Gastrocnemius medialis (tissue), 4 donors: ENCODE measurements around the gene CD300H. TPM values are rescaled to one million over a fixed set of nuclear protein-coding genes. Genes with fewer than 3 reads are reported as not detected.

Experiments used
- ATAC-seq, 2 donors: fragments of 150-250 bp; one replicate each; pipeline ENCODE4 v1.9.1; 2016
- DNase-seq, 2 donors: peaks; one replicate each; pipeline ENCODE4 v3.0.0-alpha.2; 2019
- H3K27ac ChIP-seq, 4 donors: fragments of 200-600 bp; sonication (generic); 1 replicate in 1 of 4; 2 replicates in 3 of 4; pipeline ENCODE4 v1.5.1; 2016 to 2018; ENCODE audit warnings: mild to moderate bottlenecking in 2 of 4, moderate library complexity in 1 of 4
- H3K27me3 ChIP-seq, 3 donors: fragments of 200-600 bp; sonication (generic) in 2 of 3; 1 replicate in 1 of 3; 2 replicates in 2 of 3; pipeline versions ENCODE4 v1.5.1 to v1.6.0; 2016 to 2019; ENCODE audit warnings: mild to moderate bottlenecking in 1 of 3, moderate library complexity in 1 of 3
- H3K36me3 ChIP-seq, 2 donors: fragments of 200-600 bp; sonication (generic) in 1 of 2; one replicate each; pipeline ENCODE4 v1.5.1; 2017 to 2018
- H3K4me1 ChIP-seq, 2 donors: fragments of 200-600 bp; sonication (generic) in 1 of 2; one replicate each; pipeline ENCODE4 v1.5.1; 2016 to 2017; ENCODE audit warnings: mild to moderate bottlenecking in 2 of 2
- H3K4me3 ChIP-seq, 4 donors: fragments of 200-600 bp; sonication (generic) in 3 of 4; 1 replicate in 1 of 4; 2 replicates in 3 of 4; pipeline ENCODE4 v1.5.1; 2016 to 2019; ENCODE audit warnings: mild to moderate bottlenecking in 2 of 4
- H3K9me3 ChIP-seq, 3 donors: fragments of 200-600 bp; sonication (generic) in 2 of 3; 1 replicate in 1 of 3; 2 replicates in 2 of 3; pipeline ENCODE4 v1.5.1; 2016 to 2019
- POLR2A ChIP-seq, 2 donors: fragments of 450-650 bp; IDR thresholded peaks; one replicate each; pipeline ENCODE4 v1.6.1; 2017; ENCODE audit warnings: antibody characterized with exemption in 2 of 2, mild to moderate bottlenecking in 2 of 2, moderate library complexity in 2 of 2
- in situ Hi-C, 4 donors: fragments of 200-750 bp; cut with MboI; loops; one replicate each; pipeline versions ENCODE4 v1.15.0 to v1.8.0; 2017; ENCODE audit warnings: low sequenced_read_pairs in 4 of 4
- intact Hi-C: fragments of 100-400 bp; cut with DNase I; formaldehyde crosslinking; loops from one replicate; pipeline ENCODE4 v1.15.1; 2023; ENCODE audit warnings: low total_unique reads
- total RNA-seq, 4 donors: library from RNA; depleted of rRNA; stranded (reverse); fragments of >200 nt; gene quantifications; one replicate each; pipeline versions ENCODE4 v1.1.0 to v1.2.3, GENCODE V29; 2016
- TF ChIP-seq, protein P1 (sequence below), 5 experiments: fragments of 450-650 bp in 3 of 5; fragments of 200-600 bp in 2 of 5; sonication (generic) in 2 of 5; IDR thresholded peaks in 4 of 5; conservative IDR thresholded peaks in 1 of 5; 1 replicate in 4 of 5; 2 replicates in 1 of 5; pipeline ENCODE4 v1.5.1; 2016 to 2019; ENCODE audit warnings: antibody characterized with exemption in 5 of 5, mild to moderate bottlenecking in 3 of 5, moderate library complexity in 3 of 5

The CD300H gene
- total RNA-seq, 4 donors from 2014 or later, result not detected

DNA sequence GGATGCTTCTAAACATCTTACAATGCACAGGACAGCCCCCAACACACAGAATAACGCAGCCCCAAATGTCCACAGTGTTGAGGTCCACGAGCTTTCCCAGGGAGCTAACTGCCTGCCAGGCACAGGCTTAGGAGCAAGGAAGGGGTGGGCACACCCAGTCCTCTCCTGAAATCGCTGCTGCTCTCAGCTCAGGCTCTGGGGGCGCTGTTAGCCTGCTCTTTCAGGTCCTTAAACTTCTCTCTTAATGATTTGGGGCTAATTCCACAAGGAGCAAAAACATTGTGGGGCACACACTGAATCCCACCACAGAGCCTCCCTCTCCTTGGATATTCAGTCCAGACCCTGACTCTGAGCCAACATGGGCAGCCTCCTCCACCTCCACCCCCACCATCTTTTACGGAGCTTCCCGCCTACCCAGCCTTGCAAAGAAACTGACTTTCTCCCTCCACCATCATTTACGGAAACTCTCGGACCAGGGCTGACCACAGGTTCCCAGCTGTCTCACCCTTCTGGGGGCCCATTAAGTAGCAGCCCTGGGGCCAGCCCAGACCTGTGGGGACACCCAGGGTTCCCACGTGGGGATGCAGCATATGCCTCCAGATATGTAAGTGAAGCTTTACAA is 1.1 kb downstream of the CD300H start:
- ATAC-seq, result no peak
- Histone ChIP-seq H3K27me3 (peaks cover 0 to 12% (median 0%) of the 10 kb centered on the region in 3 donors), H3K27ac (no peak overlapping the region), H3K4me3 (no peak overlapping the region), H3K36me3 (no peaks in the 10 kb centered on the region), H3K4me1 (no peaks in the 10 kb centered on the region), H3K9me3 (no peaks in the 10 kb centered on the region)
- TF ChIP-seq POLR2A (IDR thresholded peaks at IDR 0.05), result no peak
- TF ChIP-seq, protein P1, sequence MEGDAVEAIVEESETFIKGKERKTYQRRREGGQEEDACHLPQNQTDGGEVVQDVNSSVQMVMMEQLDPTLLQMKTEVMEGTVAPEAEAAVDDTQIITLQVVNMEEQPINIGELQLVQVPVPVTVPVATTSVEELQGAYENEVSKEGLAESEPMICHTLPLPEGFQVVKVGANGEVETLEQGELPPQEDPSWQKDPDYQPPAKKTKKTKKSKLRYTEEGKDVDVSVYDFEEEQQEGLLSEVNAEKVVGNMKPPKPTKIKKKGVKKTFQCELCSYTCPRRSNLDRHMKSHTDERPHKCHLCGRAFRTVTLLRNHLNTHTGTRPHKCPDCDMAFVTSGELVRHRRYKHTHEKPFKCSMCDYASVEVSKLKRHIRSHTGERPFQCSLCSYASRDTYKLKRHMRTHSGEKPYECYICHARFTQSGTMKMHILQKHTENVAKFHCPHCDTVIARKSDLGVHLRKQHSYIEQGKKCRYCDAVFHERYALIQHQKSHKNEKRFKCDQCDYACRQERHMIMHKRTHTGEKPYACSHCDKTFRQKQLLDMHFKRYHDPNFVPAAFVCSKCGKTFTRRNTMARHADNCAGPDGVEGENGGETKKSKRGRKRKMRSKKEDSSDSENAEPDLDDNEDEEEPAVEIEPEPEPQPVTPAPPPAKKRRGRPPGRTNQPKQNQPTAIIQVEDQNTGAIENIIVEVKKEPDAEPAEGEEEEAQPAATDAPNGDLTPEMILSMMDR (IDR thresholded peaks at IDR 0.05 in 4 of 5, conservative IDR thresholded peaks at IDR 0.05 in 1 of 5), result peak in 3 of 5 experiments; percentile 10 to 38 (median 14)
- intact Hi-C loops (loop anchor here (10.0 kb wide), 1 partner anchor 189 kb away; no protein-coding TSS in a partner anchor), in situ Hi-C loops (no loop called here)
- DNase-seq, result no peak

DNA sequence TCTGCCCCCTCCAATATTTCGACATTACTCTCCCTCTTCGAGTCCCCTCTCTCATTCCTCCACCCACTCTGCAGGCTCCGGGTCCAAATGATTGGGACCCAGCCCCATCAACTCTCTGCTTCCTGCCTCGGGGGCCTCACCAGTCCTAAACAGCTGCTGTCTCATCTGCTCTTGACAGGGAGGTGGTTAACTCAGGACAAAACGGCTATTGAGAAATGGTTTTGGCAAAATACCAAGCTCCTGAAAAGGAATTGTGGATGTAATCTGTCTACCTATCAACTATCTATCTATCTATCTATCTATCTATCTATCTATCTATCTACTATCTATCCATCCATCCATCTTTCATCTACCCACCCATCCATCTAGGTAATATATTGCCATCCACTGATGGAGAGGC is 2.2 kb downstream of the CD300H start:
- Histone ChIP-seq H3K27me3 (peaks cover 0 to 12% (median 0%) of the 10 kb centered on the region in 3 donors), H3K27ac (no peak overlapping the region), H3K9me3 (no peaks in the 10 kb centered on the region), H3K36me3 (no peaks in the 10 kb centered on the region), H3K4me3 (no peak overlapping the region), H3K4me1 (no peaks in the 10 kb centered on the region)
- in situ Hi-C loops, result no loop called here
- TF ChIP-seq, protein P1 (IDR thresholded peaks at IDR 0.05 in 4 of 5, conservative IDR thresholded peaks at IDR 0.05 in 1 of 5), result no peak
- TF ChIP-seq POLR2A (IDR thresholded peaks at IDR 0.05), result no peak
- ATAC-seq (no peak), DNase-seq (no peak)
- intact Hi-C loops, result loop anchor here (10.0 kb wide), 1 partner anchor 190 kb away; no protein-coding TSS in a partner anchor

DNA sequence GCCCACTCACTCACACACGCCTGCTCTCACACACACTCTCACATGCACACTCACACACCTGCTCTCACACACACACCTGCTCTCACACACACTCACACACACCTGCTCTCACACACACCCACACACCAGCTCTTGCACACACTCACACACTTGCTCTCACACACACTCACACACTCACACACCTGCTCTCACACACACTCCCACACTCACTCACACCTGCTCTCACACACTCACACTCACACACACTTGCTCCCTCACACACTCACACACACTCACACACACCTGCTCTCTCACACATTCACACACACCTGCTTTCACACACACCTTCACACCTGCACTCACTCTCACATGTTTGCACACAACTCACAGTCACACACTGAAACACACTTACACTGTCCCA is 4.0 kb downstream of the CD300H start:
- ATAC-seq (no peak), DNase-seq (no peak)
- no peaks in the 10 kb centered on the region for H3K9me3 ChIP-seq
- TF ChIP-seq, protein P1 (IDR thresholded peaks at IDR 0.05 in 4 of 5, conservative IDR thresholded peaks at IDR 0.05 in 1 of 5), result no peak
- no peak for TF ChIP-seq POLR2A (IDR thresholded peaks at IDR 0.05)
- no peaks in the 10 kb centered on the region for H3K4me1 ChIP-seq
- no peak overlapping the region for H3K4me3 ChIP-seq
- in situ Hi-C loops (no loop called here), intact Hi-C loops (loop anchor here (10.0 kb wide), 1 partner anchor 191 kb away; no protein-coding TSS in a partner anchor)
- peaks cover 0 to 12% (median 0%) of the 10 kb centered on the region in 3 donors for H3K27me3 ChIP-seq
- H3K27ac ChIP-seq, result no peak overlapping the region
- H3K36me3 ChIP-seq, result no peaks in the 10 kb centered on the region

DNA sequence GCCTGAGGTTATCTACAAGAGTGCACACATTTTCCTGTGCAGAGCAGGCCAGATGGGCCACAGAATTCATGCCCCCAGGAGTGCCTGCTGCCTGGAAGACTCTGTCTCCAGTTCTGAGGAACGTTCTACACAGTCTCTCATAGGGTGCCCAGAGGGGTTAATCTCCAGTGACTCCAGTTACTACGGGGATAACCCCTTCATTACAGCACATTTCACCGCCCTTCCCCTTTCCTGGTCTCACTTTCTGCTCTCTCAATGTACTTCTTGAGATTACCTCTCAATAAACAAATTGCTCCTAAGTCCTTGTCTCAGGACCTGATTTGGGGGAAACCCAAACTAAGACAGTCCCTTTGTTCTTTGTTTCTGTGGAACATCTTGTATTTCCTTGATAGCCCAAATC is 5.7 kb downstream of the CD300H start:
- Histone ChIP-seq H3K4me3 (no peak overlapping the region), H3K27me3 (peaks cover 0 to 12% (median 0%) of the 10 kb centered on the region in 3 donors), H3K9me3 (no peaks in the 10 kb centered on the region), H3K4me1 (no peaks in the 10 kb centered on the region), H3K36me3 (no peaks in the 10 kb centered on the region), H3K27ac (no peak overlapping the region)
- in situ Hi-C loops, result no loop called here
- TF ChIP-seq, protein P1 (IDR thresholded peaks at IDR 0.05 in 4 of 5, conservative IDR thresholded peaks at IDR 0.05 in 1 of 5), result no peak
- TF ChIP-seq POLR2A (IDR thresholded peaks at IDR 0.05), result no peak
- no peak for ATAC-seq
- DNase-seq, result no peak
- intact Hi-C loops, result loop anchor here (10.0 kb wide), 1 partner anchor 193 kb away; no protein-coding TSS in a partner anchor
